DMS79 (cell line): ENCODE measurements around the gene MDM4.
A peak's percentile ranks its signal among the peaks of the same experiment; 100 is the strongest.

Experiments used
- DNase-seq: peaks from one replicate; lab custom pipeline; 2025; lab: John Stamatoyannopoulos, UW

MDM4 gene

GRCh38 chr1:204491655-204492054, 24.6 kb upstream of the MDM4 start:
- no peak for DNase-seq

GRCh38 chr1:204493145-204493983, 22.8 kb upstream of the MDM4 start:
- DNase-seq = peak; percentile 28

GRCh38 chr1:204493984-204494280, 22.3 kb upstream of the MDM4 start:
- peak; percentile 30 for DNase-seq

- peak; percentile 50 for DNase-seq
Measured at GRCh38 chr1:204494281-204495077, 21.7 kb upstream of the MDM4 start, which contains the start of gene PIK3C2B. Gene PIK3C2B (minus strand): TSS chr1:204494805. CDS start chr1:204469802, 25,003 bp downstream.

GRCh38 chr1:204495078-204495753, 21.0 kb upstream of the MDM4 start:
- no peak for DNase-seq

GRCh38 chr1:204495777-204496176, 20.4 kb upstream of the MDM4 start:
- DNase-seq = no peak

GRCh38 chr1:204498981-204499380, 17.2 kb upstream of the MDM4 start:
- no peak for DNase-seq

GRCh38 chr1:204499511-204500468, 16.4 kb upstream of the MDM4 start:
- DNase-seq = no peak

GRCh38 chr1:204502241-204502640, 14.0 kb upstream of the MDM4 start:
- DNase-seq = no peak

GRCh38 chr1:204503122-204503912, 12.9 kb upstream of the MDM4 start:
- DNase-seq = peak; percentile 83

- no peak for DNase-seq
Measured at GRCh38 chr1:204503913-204504519, 12.2 kb upstream of the MDM4 start.

GRCh38 chr1:204505674-204506200, 10.5 kb upstream of the MDM4 start:
- DNase-seq = no peak

- DNase-seq = peak; percentile 71
Measured at GRCh38 chr1:204506201-204506968, 9.8 kb upstream of the MDM4 start.

- DNase-seq = peak; percentile 87
Measured at GRCh38 chr1:204506969-204507316, 9.3 kb upstream of the MDM4 start.

- DNase-seq = peak; percentile 26
Measured at GRCh38 chr1:204507317-204508105, 8.7 kb upstream of the MDM4 start.

- no peak for DNase-seq
Measured at GRCh38 chr1:204509186-204509635, 7.0 kb upstream of the MDM4 start.

- no peak for DNase-seq
Measured at GRCh38 chr1:204511366-204511765, 4.8 kb upstream of the MDM4 start.

GRCh38 chr1:204513117-204513716, 3.0 kb upstream of the MDM4 start:
- no peak for DNase-seq
